Measurements from ENCODE around the gene MATK. TPM values are rescaled to one million over a fixed set of nuclear protein-coding genes. Genes with fewer than 3 reads are reported as not detected.

Gene MATK
- total and polyA plus RNA-seq, 4 donors: 0.78 to 7.0 (median 1.8) TPM

GRCh38 chr19:3773814-3774515 is 12.2 kb downstream of the MATK start:
- Histone ChIP-seq H3K36me3 (ENCODE audit: control insufficient read depth in 4 of 4, insufficient read depth in 3 of 4, low read depth in 1 of 4, low read length in 3 of 4) (peaks cover 0 to 5% (median 2%) of the 10 kb centered on the region in 4 donors), H3K27me3 (ENCODE audit: control insufficient read depth in 4 of 4, insufficient read depth in 4 of 4, low read length in 3 of 4) (no peaks in the 10 kb centered on the region), H3K4me3 (ENCODE audit: low read depth in 1 of 3, low read length in 3 of 3) (no peak overlapping the region), H3K27ac (ENCODE audit: low read depth in 1 of 2, low read length in 2 of 2) (no peak overlapping the region), H3K9me3 (ENCODE audit: control insufficient read depth in 4 of 4, low read length in 3 of 4) (no peaks in the 10 kb centered on the region), H3K4me1 (ENCODE audit: control insufficient read depth in 4 of 4, insufficient read depth in 4 of 4, low read length in 3 of 4) (no peaks in the 10 kb centered on the region), H3K9ac (ENCODE audit: low read depth in 1 of 2, low read length in 2 of 2) (no peak overlapping the region)
- WGBS: 82% methylated on average over 12 of the region's 12 CpGs
- no peak for TF ChIP-seq TAF1 (conservative IDR thresholded peaks at IDR 0.05)
- TF ChIP-seq FOXA2 (IDR thresholded peaks at IDR 0.05): no peak
- TF ChIP-seq, protein P1, sequence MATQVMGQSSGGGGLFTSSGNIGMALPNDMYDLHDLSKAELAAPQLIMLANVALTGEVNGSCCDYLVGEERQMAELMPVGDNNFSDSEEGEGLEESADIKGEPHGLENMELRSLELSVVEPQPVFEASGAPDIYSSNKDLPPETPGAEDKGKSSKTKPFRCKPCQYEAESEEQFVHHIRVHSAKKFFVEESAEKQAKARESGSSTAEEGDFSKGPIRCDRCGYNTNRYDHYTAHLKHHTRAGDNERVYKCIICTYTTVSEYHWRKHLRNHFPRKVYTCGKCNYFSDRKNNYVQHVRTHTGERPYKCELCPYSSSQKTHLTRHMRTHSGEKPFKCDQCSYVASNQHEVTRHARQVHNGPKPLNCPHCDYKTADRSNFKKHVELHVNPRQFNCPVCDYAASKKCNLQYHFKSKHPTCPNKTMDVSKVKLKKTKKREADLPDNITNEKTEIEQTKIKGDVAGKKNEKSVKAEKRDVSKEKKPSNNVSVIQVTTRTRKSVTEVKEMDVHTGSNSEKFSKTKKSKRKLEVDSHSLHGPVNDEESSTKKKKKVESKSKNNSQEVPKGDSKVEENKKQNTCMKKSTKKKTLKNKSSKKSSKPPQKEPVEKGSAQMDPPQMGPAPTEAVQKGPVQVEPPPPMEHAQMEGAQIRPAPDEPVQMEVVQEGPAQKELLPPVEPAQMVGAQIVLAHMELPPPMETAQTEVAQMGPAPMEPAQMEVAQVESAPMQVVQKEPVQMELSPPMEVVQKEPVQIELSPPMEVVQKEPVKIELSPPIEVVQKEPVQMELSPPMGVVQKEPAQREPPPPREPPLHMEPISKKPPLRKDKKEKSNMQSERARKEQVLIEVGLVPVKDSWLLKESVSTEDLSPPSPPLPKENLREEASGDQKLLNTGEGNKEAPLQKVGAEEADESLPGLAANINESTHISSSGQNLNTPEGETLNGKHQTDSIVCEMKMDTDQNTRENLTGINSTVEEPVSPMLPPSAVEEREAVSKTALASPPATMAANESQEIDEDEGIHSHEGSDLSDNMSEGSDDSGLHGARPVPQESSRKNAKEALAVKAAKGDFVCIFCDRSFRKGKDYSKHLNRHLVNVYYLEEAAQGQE (IDR thresholded peaks at IDR 0.05): no peak
- no peak for TF ChIP-seq YY1 (IDR thresholded peaks at IDR 0.05)
- no peak for TF ChIP-seq HNF4A (conservative IDR thresholded peaks at IDR 0.05)
- TF ChIP-seq, protein P2, sequence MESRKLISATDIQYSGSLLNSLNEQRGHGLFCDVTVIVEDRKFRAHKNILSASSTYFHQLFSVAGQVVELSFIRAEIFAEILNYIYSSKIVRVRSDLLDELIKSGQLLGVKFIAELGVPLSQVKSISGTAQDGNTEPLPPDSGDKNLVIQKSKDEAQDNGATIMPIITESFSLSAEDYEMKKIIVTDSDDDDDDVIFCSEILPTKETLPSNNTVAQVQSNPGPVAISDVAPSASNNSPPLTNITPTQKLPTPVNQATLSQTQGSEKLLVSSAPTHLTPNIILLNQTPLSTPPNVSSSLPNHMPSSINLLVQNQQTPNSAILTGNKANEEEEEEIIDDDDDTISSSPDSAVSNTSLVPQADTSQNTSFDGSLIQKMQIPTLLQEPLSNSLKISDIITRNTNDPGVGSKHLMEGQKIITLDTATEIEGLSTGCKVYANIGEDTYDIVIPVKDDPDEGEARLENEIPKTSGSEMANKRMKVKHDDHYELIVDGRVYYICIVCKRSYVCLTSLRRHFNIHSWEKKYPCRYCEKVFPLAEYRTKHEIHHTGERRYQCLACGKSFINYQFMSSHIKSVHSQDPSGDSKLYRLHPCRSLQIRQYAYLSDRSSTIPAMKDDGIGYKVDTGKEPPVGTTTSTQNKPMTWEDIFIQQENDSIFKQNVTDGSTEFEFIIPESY (IDR thresholded peaks at IDR 0.05): no peak
- TF ChIP-seq, protein P3, sequence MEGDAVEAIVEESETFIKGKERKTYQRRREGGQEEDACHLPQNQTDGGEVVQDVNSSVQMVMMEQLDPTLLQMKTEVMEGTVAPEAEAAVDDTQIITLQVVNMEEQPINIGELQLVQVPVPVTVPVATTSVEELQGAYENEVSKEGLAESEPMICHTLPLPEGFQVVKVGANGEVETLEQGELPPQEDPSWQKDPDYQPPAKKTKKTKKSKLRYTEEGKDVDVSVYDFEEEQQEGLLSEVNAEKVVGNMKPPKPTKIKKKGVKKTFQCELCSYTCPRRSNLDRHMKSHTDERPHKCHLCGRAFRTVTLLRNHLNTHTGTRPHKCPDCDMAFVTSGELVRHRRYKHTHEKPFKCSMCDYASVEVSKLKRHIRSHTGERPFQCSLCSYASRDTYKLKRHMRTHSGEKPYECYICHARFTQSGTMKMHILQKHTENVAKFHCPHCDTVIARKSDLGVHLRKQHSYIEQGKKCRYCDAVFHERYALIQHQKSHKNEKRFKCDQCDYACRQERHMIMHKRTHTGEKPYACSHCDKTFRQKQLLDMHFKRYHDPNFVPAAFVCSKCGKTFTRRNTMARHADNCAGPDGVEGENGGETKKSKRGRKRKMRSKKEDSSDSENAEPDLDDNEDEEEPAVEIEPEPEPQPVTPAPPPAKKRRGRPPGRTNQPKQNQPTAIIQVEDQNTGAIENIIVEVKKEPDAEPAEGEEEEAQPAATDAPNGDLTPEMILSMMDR (IDR thresholded peaks at IDR 0.05; ENCODE audit: low read depth, low read length, missing input control): no peak
- TF ChIP-seq, protein P4, sequence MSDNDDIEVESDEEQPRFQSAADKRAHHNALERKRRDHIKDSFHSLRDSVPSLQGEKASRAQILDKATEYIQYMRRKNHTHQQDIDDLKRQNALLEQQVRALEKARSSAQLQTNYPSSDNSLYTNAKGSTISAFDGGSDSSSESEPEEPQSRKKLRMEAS (IDR thresholded peaks at IDR 0.05): no peak
- TF ChIP-seq EGR1 (IDR thresholded peaks at IDR 0.05; ENCODE audit: low read depth in 2 of 2): no peak
- TF ChIP-seq GABPA (IDR thresholded peaks at IDR 0.05 in 1 of 2, conservative IDR thresholded peaks at IDR 0.05 in 1 of 2): no peak
- TF ChIP-seq, protein P5, sequence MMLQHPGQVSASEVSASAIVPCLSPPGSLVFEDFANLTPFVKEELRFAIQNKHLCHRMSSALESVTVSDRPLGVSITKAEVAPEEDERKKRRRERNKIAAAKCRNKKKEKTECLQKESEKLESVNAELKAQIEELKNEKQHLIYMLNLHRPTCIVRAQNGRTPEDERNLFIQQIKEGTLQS (IDR thresholded peaks at IDR 0.05): no peak
- TF ChIP-seq RAD21 (IDR thresholded peaks at IDR 0.05): no peak
- no peak for TF ChIP-seq JUND (IDR thresholded peaks at IDR 0.05)
- no peak for TF ChIP-seq NR2F2 (IDR thresholded peaks at IDR 0.05)
- no peak for TF ChIP-seq RXRA (IDR thresholded peaks at IDR 0.05)
- no peak for TF ChIP-seq FOXA1 (IDR thresholded peaks at IDR 0.05)
- no peak for TF ChIP-seq HNF4G (IDR thresholded peaks at IDR 0.05)
- no peak for TF ChIP-seq SP1 (IDR thresholded peaks at IDR 0.05)
- no peak for DNase-seq (ENCODE audit: low spot score)
